Epithelial cell of proximal tubule (primary cell): ENCODE measurements around the gene PIWIL4. TPM values are rescaled to one million over a fixed set of nuclear protein-coding genes. Genes with fewer than 3 reads are reported as not detected.

Experiments
- DNase-seq: peaks from one replicate; pipeline ENCODE4 v3.0.0-alpha.2; 2011; ENCODE audit warnings: low read depth
- H3K4me3 ChIP-seq: 2 replicates; pipeline ENCODE4 v1.5.1; 2011; ENCODE audit warnings: low read depth, mild to moderate bottlenecking, low read length
- total RNA-seq: library from RNA; depleted of rRNA; stranded (reverse); fragments of >200 nt; gene quantifications from 2 replicates; pipeline ENCODE4 v1.2.3, GENCODE V29; 2015
- TF ChIP-seq, protein P1 (sequence below): conservative IDR thresholded peaks from 2 replicates; pipeline ENCODE4 v1.5.1; 2012; ENCODE audit warnings: low read depth, mild to moderate bottlenecking, low read length

The PIWIL4 gene
- total RNA-seq, 1 donor from 2014 or later = 1.2 TPM

DNA sequence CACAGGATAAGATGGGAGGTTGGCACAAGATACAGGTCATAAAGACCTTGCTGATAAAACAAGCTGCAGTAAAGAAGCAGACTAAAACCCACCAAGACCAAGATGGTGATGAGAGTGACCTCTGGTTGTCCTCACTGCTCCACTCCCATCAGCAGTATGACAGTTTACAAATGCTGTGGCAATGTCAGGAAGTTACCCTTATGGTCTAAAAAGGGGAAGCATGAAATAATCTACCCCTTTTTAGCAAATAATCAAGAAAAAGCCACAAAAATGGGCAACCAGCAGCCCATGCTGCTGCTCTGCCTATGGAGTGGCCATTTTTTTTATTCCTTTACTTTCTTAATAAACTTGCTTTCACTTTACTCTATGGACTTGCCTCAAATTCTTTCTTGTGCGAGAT lies 8.7 kb upstream of the PIWIL4 start:
- DNase-seq = no peak
- no peak overlapping the region for H3K4me3 ChIP-seq
- TF ChIP-seq, protein P1, sequence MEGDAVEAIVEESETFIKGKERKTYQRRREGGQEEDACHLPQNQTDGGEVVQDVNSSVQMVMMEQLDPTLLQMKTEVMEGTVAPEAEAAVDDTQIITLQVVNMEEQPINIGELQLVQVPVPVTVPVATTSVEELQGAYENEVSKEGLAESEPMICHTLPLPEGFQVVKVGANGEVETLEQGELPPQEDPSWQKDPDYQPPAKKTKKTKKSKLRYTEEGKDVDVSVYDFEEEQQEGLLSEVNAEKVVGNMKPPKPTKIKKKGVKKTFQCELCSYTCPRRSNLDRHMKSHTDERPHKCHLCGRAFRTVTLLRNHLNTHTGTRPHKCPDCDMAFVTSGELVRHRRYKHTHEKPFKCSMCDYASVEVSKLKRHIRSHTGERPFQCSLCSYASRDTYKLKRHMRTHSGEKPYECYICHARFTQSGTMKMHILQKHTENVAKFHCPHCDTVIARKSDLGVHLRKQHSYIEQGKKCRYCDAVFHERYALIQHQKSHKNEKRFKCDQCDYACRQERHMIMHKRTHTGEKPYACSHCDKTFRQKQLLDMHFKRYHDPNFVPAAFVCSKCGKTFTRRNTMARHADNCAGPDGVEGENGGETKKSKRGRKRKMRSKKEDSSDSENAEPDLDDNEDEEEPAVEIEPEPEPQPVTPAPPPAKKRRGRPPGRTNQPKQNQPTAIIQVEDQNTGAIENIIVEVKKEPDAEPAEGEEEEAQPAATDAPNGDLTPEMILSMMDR = no peak

DNA sequence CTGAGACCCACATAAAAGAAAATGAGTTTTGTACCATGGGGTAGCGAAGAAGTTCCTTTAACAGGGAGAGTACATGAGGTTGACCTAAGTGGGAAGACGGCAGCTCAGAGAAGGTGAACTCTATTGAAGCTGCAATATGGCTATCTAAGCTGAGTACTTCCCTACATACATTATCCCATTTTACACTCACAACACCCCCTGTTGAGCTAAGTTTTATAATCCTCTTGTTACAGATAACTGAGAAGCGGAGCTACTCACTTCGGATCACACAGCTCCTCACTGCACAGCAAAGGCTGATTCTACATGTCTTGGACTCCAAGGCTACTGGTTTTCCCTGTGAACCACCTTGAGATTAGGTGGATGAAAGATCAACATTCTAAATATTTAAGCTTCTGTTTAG lies 8.2 kb upstream of the PIWIL4 start:
- no peak overlapping the region for H3K4me3 ChIP-seq
- no peak for DNase-seq
- TF ChIP-seq, protein P1 = no peak

DNA sequence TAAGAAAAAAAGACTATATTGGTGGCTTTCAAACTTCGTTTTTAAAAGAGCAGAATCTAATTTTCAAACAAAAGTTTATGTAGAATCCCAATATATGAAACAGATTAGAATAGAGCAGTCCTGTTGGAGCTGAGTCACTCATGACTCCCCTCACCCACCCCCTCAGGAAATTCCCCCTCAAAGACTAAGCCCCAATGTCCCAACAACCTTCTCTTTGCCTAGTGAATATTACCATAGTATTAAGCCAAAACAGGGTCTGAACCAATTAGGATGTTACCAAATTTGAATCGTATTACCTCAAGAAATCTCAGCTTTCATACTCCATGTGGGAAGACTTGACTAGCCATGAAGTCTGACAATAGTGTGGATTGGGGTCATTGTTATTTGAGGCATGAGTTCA lies 7.8 kb upstream of the PIWIL4 start:
- TF ChIP-seq, protein P1 = no peak
- no peak overlapping the region for H3K4me3 ChIP-seq
- DNase-seq = no peak

DNA sequence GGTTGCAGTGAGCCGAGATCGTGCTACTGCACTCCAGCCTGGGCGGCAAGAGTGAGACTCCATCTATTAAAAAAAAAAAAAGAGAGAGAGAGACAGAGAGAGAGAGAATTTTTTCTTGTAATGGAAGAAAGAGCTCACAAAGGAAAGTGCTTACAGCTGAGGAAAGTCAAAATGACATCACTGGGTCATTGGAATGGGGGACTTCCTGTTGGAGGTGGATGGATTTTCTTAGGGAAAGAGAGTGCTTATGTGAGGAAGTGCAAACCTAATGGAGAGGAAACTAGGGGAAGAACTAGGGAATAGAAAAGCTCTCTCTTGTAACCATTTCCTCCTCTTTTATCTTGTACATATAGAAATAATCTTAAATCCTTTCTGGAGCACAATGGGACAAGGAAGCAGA lies 6.3 kb upstream of the PIWIL4 start:
- TF ChIP-seq, protein P1 = no peak
- no peak overlapping the region for H3K4me3 ChIP-seq
- no peak for DNase-seq

DNA sequence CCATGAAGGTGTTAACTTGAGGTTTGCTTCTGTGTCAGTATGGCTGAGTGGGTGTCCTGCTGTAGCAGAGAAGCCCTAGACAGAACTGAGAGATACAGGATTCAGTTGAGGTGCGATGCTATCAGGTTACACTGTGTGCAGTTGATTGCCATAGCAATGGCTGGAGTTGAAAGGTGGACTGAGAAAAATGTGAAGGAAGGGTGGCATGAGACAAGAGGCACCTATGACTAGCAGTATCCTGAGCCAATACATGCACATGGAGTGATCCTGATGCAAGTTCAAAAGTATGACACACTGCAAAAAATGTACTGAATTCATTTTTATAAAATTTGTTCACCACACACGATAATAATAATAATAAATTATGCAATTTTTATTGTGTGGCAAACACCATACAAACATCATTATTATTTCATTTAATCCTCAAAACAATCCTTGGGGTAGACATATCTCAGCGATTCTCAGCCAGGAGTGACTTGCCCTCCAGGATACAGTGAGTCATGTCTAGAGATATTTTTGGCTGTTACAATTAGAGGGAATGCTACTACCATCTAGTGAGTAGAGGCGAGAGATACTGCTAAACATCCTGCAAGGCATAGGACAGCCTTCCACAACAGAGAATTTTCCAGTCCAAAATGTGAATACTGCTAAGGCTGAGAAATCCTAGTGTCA lies 3.9 kb upstream of the PIWIL4 start:
- no peak overlapping the region for H3K4me3 ChIP-seq
- TF ChIP-seq, protein P1 = peak; percentile 53
- no peak for DNase-seq

DNA sequence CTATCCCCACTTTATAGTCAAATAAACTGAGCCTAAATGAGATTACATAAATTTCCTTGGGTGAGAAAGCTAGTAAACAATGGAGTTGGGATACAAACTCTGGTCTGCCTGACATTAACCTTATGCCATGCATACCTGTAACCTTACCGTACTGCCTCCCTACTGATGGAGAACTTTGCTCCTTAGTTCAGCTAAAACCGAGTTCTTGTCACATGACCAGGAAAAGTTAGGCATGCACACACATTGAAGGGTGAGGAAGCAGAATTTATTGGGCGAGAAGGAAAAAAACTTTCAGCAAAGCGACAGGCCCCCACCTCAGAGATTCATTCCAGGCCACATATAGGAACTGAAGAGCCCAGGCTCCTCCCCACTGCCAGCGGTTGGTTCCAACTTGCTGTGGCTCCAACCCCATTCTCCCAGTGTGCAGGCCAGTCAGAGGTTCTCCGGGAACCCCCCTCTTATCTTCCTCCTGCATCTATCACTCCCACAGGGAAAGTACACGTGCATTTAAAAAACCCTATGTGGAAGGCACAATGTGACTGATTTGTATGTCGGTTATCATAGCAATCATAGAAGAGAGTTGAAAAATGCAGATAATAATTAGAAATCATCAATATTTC lies 3.2 kb upstream of the PIWIL4 start:
- H3K4me3 ChIP-seq = no peak overlapping the region
- no peak for DNase-seq
- TF ChIP-seq, protein P1 = no peak

DNA sequence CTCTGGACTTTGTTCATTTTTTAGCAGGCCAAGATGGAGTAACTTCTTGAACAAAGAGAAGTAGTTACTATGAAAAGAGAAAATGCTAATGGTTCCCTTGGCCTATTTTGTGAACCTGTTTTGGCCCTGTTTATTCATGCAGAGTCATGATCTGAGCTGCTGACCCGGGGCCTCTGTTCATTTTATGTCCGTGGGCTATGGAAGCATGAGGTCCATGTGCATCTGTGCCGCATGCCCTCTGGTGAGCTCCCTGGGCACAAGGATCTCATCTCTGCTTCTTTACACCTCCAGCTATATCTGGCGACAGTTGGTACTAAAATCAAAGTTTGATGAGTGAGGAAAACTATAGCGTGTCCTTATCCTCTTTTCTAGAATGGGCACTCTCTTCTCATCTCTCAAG lies 1.0 kb downstream of the PIWIL4 start:
- no peak overlapping the region for H3K4me3 ChIP-seq
- DNase-seq = no peak
- TF ChIP-seq, protein P1 = no peak
